Measurements from ENCODE around the gene ANTKMT. TPM values are rescaled to one million over a fixed set of nuclear protein-coding genes. Genes with fewer than 3 reads are reported as not detected.

The ANTKMT gene
- total and polyA plus RNA-seq, 7 experiments from 2014 or later: 11.9 to 26.8 (median 14.7) TPM

DNA sequence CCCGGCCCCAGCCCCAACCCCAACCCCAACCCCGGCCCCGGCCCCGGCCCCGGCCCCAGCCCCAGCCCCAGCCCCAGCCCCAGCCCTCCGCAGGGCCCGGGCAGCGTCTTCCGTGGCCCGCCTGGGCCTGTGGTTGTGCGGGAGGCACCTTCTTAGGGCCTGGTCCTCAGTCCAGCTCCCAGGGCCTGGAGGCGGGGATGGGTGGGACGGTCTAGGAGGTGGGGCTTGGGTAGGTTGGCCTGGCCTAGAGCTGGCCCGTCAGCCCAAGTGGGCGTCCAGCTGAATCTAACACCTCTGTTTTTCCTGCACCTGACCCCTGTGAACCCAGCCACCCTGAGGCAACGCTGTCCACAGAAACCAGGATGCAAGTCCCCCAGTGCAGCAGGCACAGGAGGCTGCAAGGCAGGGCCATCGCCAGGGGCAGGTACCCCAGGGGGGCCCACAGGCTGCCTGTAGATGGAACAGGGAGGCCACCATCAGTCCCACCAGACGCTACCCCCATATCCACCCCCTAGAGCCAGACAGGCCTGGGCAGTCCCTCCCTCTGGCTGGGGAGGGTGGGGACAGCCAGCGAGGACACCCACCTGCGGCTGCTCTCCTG is 48.3 kb downstream of the ANTKMT start:
- Mint-ChIP-seq H3K36me3 (no peaks in the 10 kb centered on the region), H3K27ac (no peak overlapping the region), H3K9me3 (no peaks in the 10 kb centered on the region), H3K27me3 (peaks cover 0 to 3% (median 0%) of the 10 kb centered on the region in 5 donors), H3K4me1 (no peaks in the 10 kb centered on the region), H3K4me3 (no peak overlapping the region)
- H3K27me3 ChIP-seq (ENCODE audit: control insufficient read depth in 2 of 2, insufficient read depth in 2 of 2, low read length in 2 of 2): no peaks in the 10 kb centered on the region
- ChIA-PET CTCF (no interaction called here), POLR2A (no interaction called here)
- H3K36me3 ChIP-seq (ENCODE audit: control insufficient read depth in 2 of 3, insufficient read depth in 3 of 3, low read length in 3 of 3): no peaks in the 10 kb centered on the region
- no peaks in the 10 kb centered on the region for H3K9me3 ChIP-seq (ENCODE audit: control insufficient read depth in 2 of 3, low read length in 3 of 3)
- ATAC-seq (no peak), DNase-seq (no peak)
- intact Hi-C loops (cut with micrococcal nuclease): no loop called here
- no peak overlapping the region for H3K27ac ChIP-seq (ENCODE audit: low read depth, low read length)
- H3K4me1 ChIP-seq (ENCODE audit: control insufficient read depth in 2 of 2, insufficient read depth in 2 of 2, low read length in 2 of 2): no peaks in the 10 kb centered on the region
- no peak overlapping the region for H3K4me3 ChIP-seq (ENCODE audit: low read length)

- DNase-seq: peak in 1 of 9 donors; percentile 5
- no peaks in the 10 kb centered on the region for H3K36me3 Mint-ChIP-seq
Observed at GRCh38 chr16:769934-770333, 49.0 kb downstream of the ANTKMT start.

DNA sequence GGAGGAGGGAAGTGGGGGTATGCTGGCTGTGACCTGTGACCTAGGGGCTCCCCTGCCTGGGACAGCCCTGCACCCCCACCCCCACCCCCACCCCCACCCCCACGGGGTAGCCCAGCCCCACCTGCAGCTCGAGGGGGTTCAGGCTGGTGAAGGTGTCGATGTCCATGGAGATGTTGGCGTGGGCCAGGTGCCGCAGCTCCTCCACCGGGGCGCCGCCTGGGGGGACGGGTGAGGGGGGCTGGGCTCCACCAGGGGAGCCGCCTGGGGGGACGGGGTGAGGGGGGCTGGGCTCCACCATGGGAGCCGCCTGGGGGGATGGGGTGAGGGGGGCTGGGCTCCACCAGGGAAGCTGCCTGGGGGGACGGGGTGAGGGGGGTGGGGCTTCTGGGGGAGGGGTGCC is 49.5 kb downstream of the ANTKMT start:
- H3K27me3 ChIP-seq (ENCODE audit: control insufficient read depth in 2 of 2, insufficient read depth in 2 of 2, low read length in 2 of 2): no peaks in the 10 kb centered on the region
- H3K36me3 Mint-ChIP-seq: no peaks in the 10 kb centered on the region
- H3K9me3 ChIP-seq (ENCODE audit: control insufficient read depth in 2 of 3, low read length in 3 of 3): no peaks in the 10 kb centered on the region
- no peak overlapping the region for H3K27ac ChIP-seq (ENCODE audit: low read depth, low read length)
- H3K27me3 Mint-ChIP-seq: peaks cover 0 to 3% (median 0%) of the 10 kb centered on the region in 5 donors
- H3K9me3 Mint-ChIP-seq: no peaks in the 10 kb centered on the region
- H3K27ac Mint-ChIP-seq: no peak overlapping the region
- intact Hi-C loops (cut with micrococcal nuclease): no loop called here
- H3K36me3 ChIP-seq (ENCODE audit: control insufficient read depth in 2 of 3, insufficient read depth in 3 of 3, low read length in 3 of 3): no peaks in the 10 kb centered on the region
- ChIA-PET POLR2A (no interaction called here), CTCF (no interaction called here)
- H3K4me3 ChIP-seq (ENCODE audit: low read length): no peak overlapping the region
- no peak overlapping the region for H3K4me3 Mint-ChIP-seq
- no peaks in the 10 kb centered on the region for H3K4me1 Mint-ChIP-seq
- H3K4me1 ChIP-seq (ENCODE audit: control insufficient read depth in 2 of 2, insufficient read depth in 2 of 2, low read length in 2 of 2): no peaks in the 10 kb centered on the region
- ATAC-seq (no peak), DNase-seq (peak in 1 of 9 donors; percentile 5)

More at GRCh38 chr16:769934-770333, 49.0 kb downstream of the ANTKMT start:
- H3K4me3 ChIP-seq (ENCODE audit: low read length): no peak overlapping the region
- no peak overlapping the region for H3K27ac ChIP-seq (ENCODE audit: low read depth, low read length)
- ChIA-PET POLR2A (no interaction called here), CTCF (no interaction called here)
- no peaks in the 10 kb centered on the region for H3K9me3 ChIP-seq (ENCODE audit: control insufficient read depth in 2 of 3, low read length in 3 of 3)
- intact Hi-C loops (cut with micrococcal nuclease): no loop called here
- no peaks in the 10 kb centered on the region for H3K4me1 ChIP-seq (ENCODE audit: control insufficient read depth in 2 of 2, insufficient read depth in 2 of 2, low read length in 2 of 2)
- ATAC-seq: no peak
- H3K36me3 ChIP-seq (ENCODE audit: control insufficient read depth in 2 of 3, insufficient read depth in 3 of 3, low read length in 3 of 3): no peaks in the 10 kb centered on the region
- Mint-ChIP-seq H3K27me3 (peaks cover 0 to 3% (median 0%) of the 10 kb centered on the region in 5 donors), H3K4me3 (no peak overlapping the region), H3K27ac (no peak overlapping the region), H3K4me1 (no peaks in the 10 kb centered on the region), H3K9me3 (no peaks in the 10 kb centered on the region)
- no peaks in the 10 kb centered on the region for H3K27me3 ChIP-seq (ENCODE audit: control insufficient read depth in 2 of 2, insufficient read depth in 2 of 2, low read length in 2 of 2)

Small RNAs within 50 kb of the gene (microRNA-seq; reads per million reads assigned to microRNA genes)
- not detected for gene MIR662 (ENCODE audit: borderline microRNAs expressed)

Other genes starting within 250 kb of the ANTKMT start
- 10 to 100 TPM; 51.0 to 89.8 (median 55.6) TPM for gene CAPN15, start 193.4 kb upstream of the ANTKMT start, total RNA-seq
- 1 to 10 TPM; 3.2 to 7.5 TPM for gene CAPN15, start 193.4 kb upstream of the ANTKMT start, polyA plus RNA-seq
- not detected for gene PRR35, start 160.8 kb upstream of the ANTKMT start, total RNA-seq
- not detected for gene PRR35, start 160.8 kb upstream of the ANTKMT start, polyA plus RNA-seq
- 1 to 10 TPM; 1.6 to 5.8 (median 3.2) TPM for gene NHLRC4, start 154.1 kb upstream of the ANTKMT start, total RNA-seq
- 1 to 10 TPM; 4.6 to 5.1 TPM for gene NHLRC4, start 154.1 kb upstream of the ANTKMT start, polyA plus RNA-seq
- 10 to 100 TPM; 27.1 to 63.0 (median 45.1) TPM for gene PIGQ, start 151.2 kb upstream of the ANTKMT start, total RNA-seq
- gene PIGQ, start 151.2 kb upstream of the ANTKMT start, polyA plus RNA-seq: 10 to 100 TPM; 12.3 to 16.2 TPM
- 10 to 100 TPM; 15.8 to 23.2 (median 17.8) TPM for gene RAB40C, start 131.1 kb upstream of the ANTKMT start, total RNA-seq
- 10 to 100 TPM in 1 of 2 donors, 1 to 10 TPM in 1; 7.9 to 17.5 TPM for gene RAB40C, start 131.1 kb upstream of the ANTKMT start, polyA plus RNA-seq
- under 1 TPM; 0.34 to 0.81 (median 0.56) TPM for gene WFIKKN1, start 90.2 kb upstream of the ANTKMT start, total RNA-seq
- gene WFIKKN1, start 90.2 kb upstream of the ANTKMT start, polyA plus RNA-seq: not detected
- gene METTL26, start 84.8 kb upstream of the ANTKMT start, total RNA-seq: 10 to 100 TPM; 41.7 to 97.5 (median 64.0) TPM
- 10 to 100 TPM; 95.8 to 96.9 TPM for gene METTL26, start 84.8 kb upstream of the ANTKMT start, polyA plus RNA-seq
- gene MCRIP2, start 79.3 kb upstream of the ANTKMT start, total RNA-seq: 10 to 100 TPM; 21.4 to 33.6 (median 28.8) TPM
- gene MCRIP2, start 79.3 kb upstream of the ANTKMT start, polyA plus RNA-seq: 10 to 100 TPM; 26.8 to 35.8 TPM
- 10 to 100 TPM; 11.7 to 70.6 (median 13.9) TPM for gene WDR90, start 71.8 kb upstream of the ANTKMT start, total RNA-seq
- gene WDR90, start 71.8 kb upstream of the ANTKMT start, polyA plus RNA-seq: under 1 TPM; 0.56 to 0.63 TPM
- 100 to 1,000 TPM; 145 to 232 (median 186) TPM for gene RHOT2, start 53.0 kb upstream of the ANTKMT start, total RNA-seq
- 10 to 100 TPM; 32.7 to 56.7 TPM for gene RHOT2, start 53.0 kb upstream of the ANTKMT start, polyA plus RNA-seq
- 1 to 10 TPM in 4 of 5 experiments, under 1 TPM in 1; 0.65 to 3.1 (median 1.6) TPM for gene RHBDL1, start 45.5 kb upstream of the ANTKMT start, total RNA-seq
- not detected for gene RHBDL1, start 45.5 kb upstream of the ANTKMT start, polyA plus RNA-seq
- gene STUB1, start 40.7 kb upstream of the ANTKMT start, total RNA-seq: 100 to 1,000 TPM in 1 of 5 experiments, 10 to 100 TPM in 4; 68.6 to 105 (median 77.4) TPM
- 100 to 1,000 TPM; 132 to 159 TPM for gene STUB1, start 40.7 kb upstream of the ANTKMT start, polyA plus RNA-seq
- 10 to 100 TPM; 26.8 to 48.1 (median 37.2) TPM for gene JMJD8, start 36.8 kb upstream of the ANTKMT start, total RNA-seq
- 10 to 100 TPM; 43.2 to 62.1 TPM for gene JMJD8, start 36.8 kb upstream of the ANTKMT start, polyA plus RNA-seq
- 10 to 100 TPM; 13.3 to 19.4 (median 16.5) TPM for gene WDR24, start 30.7 kb upstream of the ANTKMT start, total RNA-seq
- 10 to 100 TPM; 10.6 to 21.2 TPM for gene WDR24, start 30.7 kb upstream of the ANTKMT start, polyA plus RNA-seq
- 10 to 100 TPM; 13.2 to 45.4 (median 18.0) TPM for gene FBXL16, start 15.3 kb upstream of the ANTKMT start, total RNA-seq
- 10 to 100 TPM; 11.1 to 21.1 TPM for gene FBXL16, start 15.3 kb upstream of the ANTKMT start, polyA plus RNA-seq
- 1 to 10 TPM; 4.8 to 5.1 (median 5.0) TPM for gene METRN, start 6.0 kb upstream of the ANTKMT start, total RNA-seq
- 1 to 10 TPM; 3.7 to 4.5 TPM for gene METRN, start 6.0 kb upstream of the ANTKMT start, polyA plus RNA-seq
- gene CCDC78, start 5.3 kb downstream of the ANTKMT start, total RNA-seq: 1 to 10 TPM; 2.6 to 4.4 (median 3.0) TPM
- not detected for gene CCDC78, start 5.3 kb downstream of the ANTKMT start, polyA plus RNA-seq
- gene HAGHL, start 6.0 kb downstream of the ANTKMT start, total RNA-seq: 10 to 100 TPM in 3 of 5 experiments, 1 to 10 TPM in 2; 5.5 to 14.6 (median 10.7) TPM
- gene HAGHL, start 6.0 kb downstream of the ANTKMT start, polyA plus RNA-seq: 1 to 10 TPM in 1 of 2 donors, under 1 TPM in 1; 0.72 to 1.1 TPM
- gene CIAO3, start 19.9 kb downstream of the ANTKMT start, total RNA-seq: 10 to 100 TPM; 39.0 to 55.5 (median 46.1) TPM
- gene CIAO3, start 19.9 kb downstream of the ANTKMT start, polyA plus RNA-seq: 10 to 100 TPM; 13.9 to 34.9 TPM
- under 1 TPM in 1 of 5 experiments, not detected in 4; 0.64 TPM for gene MSLN, start 39.6 kb downstream of the ANTKMT start, total RNA-seq
- not detected for gene MSLN, start 39.6 kb downstream of the ANTKMT start, polyA plus RNA-seq
- 10 to 100 TPM; 16.3 to 34.3 (median 30.3) TPM for gene RPUSD1, start 67.2 kb downstream of the ANTKMT start, total RNA-seq
- gene RPUSD1, start 67.2 kb downstream of the ANTKMT start, polyA plus RNA-seq: 10 to 100 TPM; 21.2 to 42.9 TPM
- 10 to 100 TPM; 32.0 to 74.8 (median 51.7) TPM for gene CHTF18, start 67.5 kb downstream of the ANTKMT start, total RNA-seq
- gene CHTF18, start 67.5 kb downstream of the ANTKMT start, polyA plus RNA-seq: 1 to 10 TPM; 4.5 to 8.2 TPM
- gene GNG13, start 79.6 kb downstream of the ANTKMT start, total RNA-seq: not detected
- not detected for gene GNG13, start 79.6 kb downstream of the ANTKMT start, polyA plus RNA-seq
- gene LMF1, start 249.8 kb downstream of the ANTKMT start, total RNA-seq: 10 to 100 TPM; 25.9 to 63.1 (median 43.1) TPM
- 10 to 100 TPM; 10.6 to 19.4 TPM for gene LMF1, start 249.8 kb downstream of the ANTKMT start, polyA plus RNA-seq

Measured in naive thymus-derived CD4-positive, alpha-beta T cell (primary cell).